Suppressor macrophage treated with lipopolysaccharide for 1 hour (primary cell): ENCODE data around the gene CD209.

Experiments
- DNase-seq, 3 donors: peaks; one replicate each; pipeline ENCODE4 v3.0.0-alpha.2; 2020 to 2022

CD209 gene

DNA sequence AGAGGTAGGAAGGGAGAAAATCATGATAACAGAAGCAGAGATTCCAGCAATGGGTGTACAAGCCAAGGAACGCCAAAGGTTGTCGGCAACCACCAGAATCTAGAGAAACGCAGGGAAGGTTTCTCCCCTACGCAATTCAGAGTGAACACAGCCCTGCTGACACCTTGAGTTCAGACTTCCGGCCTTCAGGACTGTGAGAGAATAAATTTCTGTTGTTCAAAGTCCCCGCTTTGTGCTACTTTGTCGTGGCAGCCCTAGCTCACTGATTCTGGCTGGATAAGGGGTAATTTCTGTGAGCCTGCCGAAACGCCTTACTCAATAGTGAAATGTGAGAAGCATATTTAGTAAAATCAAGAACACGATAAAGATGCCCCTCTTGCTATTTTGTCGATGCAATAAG is 10.1 kb downstream of the CD209 start:
- DNase-seq, result no peak

DNA sequence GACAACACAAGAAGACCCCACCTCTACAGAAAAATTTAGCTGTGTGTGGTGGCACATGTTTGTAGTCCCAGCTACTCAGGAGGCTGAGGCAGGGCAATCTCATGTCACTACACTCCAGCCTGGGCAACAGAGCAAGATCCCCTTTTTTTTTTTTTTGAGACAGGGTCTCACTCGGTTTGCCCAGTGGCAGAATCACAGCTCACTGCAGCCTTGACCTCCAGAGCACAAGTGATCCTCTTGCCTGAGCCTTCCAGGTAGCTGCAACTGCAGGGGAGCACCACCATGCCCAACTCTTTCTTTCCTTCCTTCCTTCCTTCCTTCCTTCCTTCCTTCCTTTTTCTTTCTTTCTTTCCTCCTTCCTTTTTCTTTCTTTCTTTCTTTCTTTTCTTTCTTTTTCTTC is 11.2 kb downstream of the CD209 start:
- DNase-seq, result no peak

GRCh38 chr19:7734220-7735203 is 12.8 kb downstream of the CD209 start:
- peak; percentile 77 to 92 (median 89) for DNase-seq

GRCh38 chr19:7733376-7733775 is 14.0 kb downstream of the CD209 start:
- DNase-seq, result no peak

DNA sequence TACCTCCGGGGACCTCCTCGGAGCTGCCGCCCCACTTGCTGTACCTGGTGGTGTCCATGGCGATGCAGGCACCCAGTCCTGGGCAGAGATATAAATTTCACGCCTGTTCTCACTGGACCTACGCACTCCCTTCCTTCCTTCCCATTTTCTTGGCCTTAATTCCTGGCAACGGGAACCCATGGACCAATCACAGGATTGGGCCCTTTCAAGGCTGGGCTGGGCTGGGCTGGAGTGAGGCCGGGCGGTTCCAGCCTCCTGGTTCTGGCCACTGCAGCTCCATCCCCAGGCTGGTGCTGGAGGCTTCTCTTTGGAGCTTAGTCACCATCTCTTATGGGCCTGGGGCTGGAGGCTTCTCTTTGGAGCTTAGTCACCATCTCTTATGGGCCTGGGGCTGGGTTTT is 15.3 kb downstream of the CD209 start, which contains the start of gene CLEC4G:
Gene CLEC4G, minus strand, starts transcription at position 66 of the 400 bp plus-strand sequence. Its CDS starts 8 bp downstream, at position 58.
- DNase-seq, result no peak

DNA sequence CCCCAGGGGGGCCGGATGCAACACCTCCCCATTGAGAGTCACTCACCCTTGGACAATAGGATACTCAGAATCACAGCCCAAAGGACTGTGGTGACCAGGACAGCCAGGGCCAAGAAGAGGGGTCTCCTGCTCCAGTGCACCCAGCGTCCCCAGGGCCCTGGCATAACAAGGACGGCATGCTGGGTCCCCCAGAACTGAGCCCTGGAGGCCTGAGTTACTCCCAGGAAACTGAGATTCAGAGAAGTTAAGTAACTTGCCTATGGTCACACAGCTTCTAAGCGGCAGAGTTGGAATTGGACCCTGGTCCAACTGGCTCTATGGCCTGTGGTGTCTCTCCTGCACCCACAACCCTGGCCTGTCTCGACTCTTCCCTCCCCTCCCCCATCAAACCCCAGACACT is 15.7 kb downstream of the CD209 start:
- DNase-seq, result no peak

- DNase-seq, result no peak
These were observed 16.1 kb downstream of the CD209 start for GRCh38 chr19:7731218-7731595.

DNA sequence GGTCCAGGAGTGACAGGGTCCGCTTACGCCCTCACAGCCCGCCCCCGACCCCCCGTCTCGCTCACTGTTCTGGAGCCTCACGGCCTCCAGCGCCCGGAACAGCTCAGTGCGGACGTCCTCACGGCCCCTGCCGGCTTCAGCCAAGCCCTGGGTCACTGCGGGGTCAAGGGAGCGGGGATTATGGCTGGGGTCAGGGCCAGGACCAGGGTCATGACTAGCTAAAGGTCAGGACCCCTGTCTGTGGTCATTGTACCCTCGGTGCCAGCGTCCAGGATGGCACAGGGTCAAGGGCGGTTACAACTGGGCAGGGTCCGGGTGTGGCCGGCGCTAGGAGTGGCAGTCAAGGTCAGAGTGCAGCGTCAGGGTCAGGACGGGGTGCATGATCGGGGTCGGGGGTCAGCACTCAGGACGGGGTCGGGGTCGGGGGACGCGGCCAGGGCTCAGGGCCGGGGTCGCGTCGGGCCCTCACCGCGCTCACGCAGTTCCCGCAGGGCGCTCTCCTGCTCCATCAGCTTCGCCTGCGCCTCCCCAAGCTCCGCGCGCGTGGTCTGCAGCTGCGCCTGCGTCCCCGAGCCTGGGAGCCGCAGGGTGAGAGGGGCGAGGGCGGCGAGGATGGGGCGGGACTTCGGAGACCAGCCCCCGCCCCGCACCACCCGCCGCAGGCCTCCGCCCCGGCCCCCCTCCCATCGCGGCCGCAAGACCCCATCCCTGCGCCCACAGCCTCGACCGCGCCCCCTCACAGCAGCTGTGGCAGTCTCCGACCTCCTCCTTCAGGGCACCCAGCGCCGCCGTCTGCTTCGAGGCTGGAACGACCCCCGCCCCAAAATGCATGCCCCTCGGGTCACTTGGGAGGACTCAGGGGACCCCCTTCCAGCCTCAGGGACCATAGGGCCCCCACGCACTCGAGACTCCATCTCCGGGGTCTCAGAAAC is 16.8 kb downstream of the CD209 start:
- peak in 1 of 3 donors; percentile 21 for DNase-seq

DNA sequence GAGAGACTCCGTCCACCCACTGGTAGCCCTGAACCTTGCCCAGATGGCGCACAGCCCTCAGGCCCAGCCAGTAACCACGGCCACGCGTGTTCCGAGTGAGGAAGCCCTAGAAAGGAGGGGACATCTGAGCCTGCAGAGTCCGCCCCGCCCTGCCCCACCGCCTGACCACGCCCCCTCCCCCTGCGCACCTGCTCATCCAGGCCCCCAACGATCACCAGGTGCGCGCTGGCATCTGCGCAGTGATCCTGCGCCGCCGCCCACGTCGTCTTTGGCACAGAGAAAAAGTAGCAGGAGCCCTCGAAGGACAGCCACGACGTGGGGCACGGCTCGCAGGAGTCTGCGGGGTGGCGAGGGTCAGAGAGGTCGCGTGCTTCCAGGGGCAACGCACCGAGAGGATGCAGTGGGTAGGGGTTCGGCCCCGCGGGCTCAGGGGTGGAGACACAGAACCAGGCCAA is 17.5 kb downstream of the CD209 start:
- DNase-seq, result no peak

GRCh38 chr19:7729211-7729610 is 18.1 kb downstream of the CD209 start:
- peak in 2 of 3 donors; percentile 32 to 46 for DNase-seq

- DNase-seq, result no peak
These were observed 21.5 kb downstream of the CD209 start for GRCh38 chr19:7725791-7726190.

- no peak for DNase-seq
These were observed 25.1 kb downstream of the CD209 start for GRCh38 chr19:7722231-7722651.

DNA sequence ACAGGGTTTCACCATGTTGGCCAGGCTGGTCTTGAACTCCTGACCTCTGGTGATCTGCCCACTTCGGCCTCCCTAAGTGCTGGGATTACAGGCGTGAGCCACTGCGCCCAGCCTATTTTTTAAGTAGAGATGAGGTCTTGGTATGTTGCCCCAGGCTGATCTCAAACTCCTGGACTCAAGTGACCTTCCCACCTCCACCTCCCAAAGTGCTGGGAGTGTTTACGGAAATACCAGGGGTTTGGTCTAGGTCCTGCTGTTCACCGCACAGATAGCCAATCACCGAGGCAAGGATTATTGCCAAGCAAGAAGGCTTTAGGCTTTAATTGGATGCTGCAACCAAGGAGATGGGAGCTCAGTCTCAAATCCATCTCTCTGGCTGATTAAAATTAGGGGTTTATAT is 27.0 kb downstream of the CD209 start:
- DNase-seq, result no peak

DNA sequence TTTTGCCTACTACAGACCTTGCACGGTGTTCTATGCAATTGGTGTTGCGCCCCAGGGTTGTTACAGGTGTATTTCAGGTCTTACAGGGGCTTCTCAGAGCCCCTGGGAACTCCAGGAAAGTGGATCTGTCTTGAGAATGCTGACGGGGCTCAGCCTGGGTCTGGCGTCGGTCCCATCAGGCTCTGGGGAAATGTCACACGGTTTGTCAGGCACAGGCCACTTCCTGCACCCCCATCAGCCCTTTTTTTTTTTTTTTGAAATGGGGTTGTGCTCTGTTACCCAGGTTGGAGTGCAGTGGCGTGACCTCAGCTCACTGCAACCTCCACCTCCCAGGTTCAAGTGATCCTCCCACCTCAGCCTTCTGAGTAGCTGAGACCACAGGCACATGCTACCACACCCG is 28.7 kb downstream of the CD209 start:
- DNase-seq, result no peak

GRCh38 chr19:7716762-7717161 is 30.6 kb downstream of the CD209 start:
- DNase-seq, result no peak

GRCh38 chr19:7715671-7716070 is 31.7 kb downstream of the CD209 start:
- no peak for DNase-seq

DNA sequence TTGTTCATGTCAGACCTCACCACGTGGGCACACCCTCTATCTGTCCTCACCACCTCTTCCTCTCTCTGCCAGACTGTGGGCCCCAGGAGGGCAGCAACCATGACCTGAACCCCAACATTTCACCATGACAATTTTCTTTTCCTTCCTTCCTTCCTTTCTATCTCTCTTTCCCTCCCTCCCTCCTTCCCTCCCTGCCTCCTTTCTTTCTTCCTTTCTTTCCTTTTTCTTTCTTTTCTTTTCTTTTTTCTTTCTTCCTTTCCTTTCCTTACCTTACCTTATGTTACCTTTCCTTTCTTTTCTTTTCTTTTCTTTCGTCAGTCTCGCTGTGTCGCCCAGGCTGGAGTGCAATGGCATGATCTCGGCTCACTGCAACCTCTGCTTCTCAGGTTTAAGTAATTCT is 36.7 kb downstream of the CD209 start:
- no peak for DNase-seq

GRCh38 chr19:7709932-7710460 is 37.3 kb downstream of the CD209 start:
- no peak for DNase-seq

DNA sequence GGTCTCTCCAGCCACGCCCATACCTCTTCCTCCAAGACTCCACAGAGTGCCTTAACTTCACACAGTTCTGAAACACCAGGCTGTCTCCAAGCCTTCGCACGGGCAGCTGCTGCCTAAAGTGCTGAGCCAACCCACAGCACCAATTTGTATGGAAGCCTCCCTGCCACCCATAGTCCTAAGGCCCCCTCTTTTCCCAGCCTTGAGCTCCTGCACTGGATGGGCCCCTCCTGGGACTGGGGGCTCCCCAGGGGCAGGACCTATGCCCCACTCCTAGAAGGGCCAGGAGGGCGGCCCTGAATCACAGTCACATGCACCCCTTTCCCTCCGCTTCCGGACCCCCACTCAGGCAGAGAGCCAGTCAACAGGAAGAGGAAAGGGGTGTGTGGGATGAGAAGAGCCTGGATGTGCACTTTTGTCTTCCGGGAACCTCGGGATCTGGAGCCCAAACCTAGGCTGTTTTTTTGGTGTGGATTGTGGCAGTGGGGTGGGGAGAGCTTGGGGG is 40.3 kb downstream of the CD209 start:
- peak in 2 of 3 donors; percentile 34 to 48 for DNase-seq

- DNase-seq, result peak; percentile 54 to 73 (median 72)
These were observed 41.0 kb downstream of the CD209 start for GRCh38 chr19:7706188-7706954.

GRCh38 chr19:7705387-7706187 is 41.7 kb downstream of the CD209 start:
- peak; percentile 94 to 96 (median 96) for DNase-seq
